ENCODE measurements around the gene SDK1. TPM values are rescaled to one million over a fixed set of nuclear protein-coding genes. Genes with fewer than 3 reads are reported as not detected.

The SDK1 gene
- total RNA-seq, 1 donor from 2014 or later: 10.9 TPM

DNA sequence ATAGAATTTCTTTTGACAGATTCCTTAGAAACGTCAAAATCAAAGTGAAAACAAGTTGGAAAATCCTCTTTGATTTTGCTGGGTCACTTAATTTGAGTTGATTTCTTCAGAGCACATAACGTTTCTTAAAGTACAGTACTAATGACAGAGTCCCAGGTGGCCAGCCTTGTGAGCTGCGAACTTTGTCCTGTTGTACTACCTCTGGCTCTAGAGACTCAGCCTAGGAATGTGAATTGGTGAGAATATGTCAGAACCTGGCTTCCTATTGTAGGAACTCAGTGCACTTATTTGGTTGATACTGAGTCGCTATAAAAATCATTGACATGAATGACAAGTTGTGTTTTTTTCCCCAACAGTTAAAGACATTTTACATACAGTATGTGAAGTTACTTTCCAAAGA, 20.2 kb downstream of the SDK1 start:
- Mint-ChIP-seq H3K27ac (ENCODE audit: unreplicated experiment) (no peak overlapping the region), H3K9me3 (ENCODE audit: low read depth) (peaks cover 3% of the 10 kb centered on the region), H3K4me3 (ENCODE audit: unreplicated experiment) (no peak overlapping the region), H3K4me1 (ENCODE audit: low read depth) (no peaks in the 10 kb centered on the region), H3K27me3 (ENCODE audit: low read depth) (no peaks in the 10 kb centered on the region), H3K36me3 (ENCODE audit: low read depth) (no peaks in the 10 kb centered on the region)
- TF ChIP-seq, protein P1, sequence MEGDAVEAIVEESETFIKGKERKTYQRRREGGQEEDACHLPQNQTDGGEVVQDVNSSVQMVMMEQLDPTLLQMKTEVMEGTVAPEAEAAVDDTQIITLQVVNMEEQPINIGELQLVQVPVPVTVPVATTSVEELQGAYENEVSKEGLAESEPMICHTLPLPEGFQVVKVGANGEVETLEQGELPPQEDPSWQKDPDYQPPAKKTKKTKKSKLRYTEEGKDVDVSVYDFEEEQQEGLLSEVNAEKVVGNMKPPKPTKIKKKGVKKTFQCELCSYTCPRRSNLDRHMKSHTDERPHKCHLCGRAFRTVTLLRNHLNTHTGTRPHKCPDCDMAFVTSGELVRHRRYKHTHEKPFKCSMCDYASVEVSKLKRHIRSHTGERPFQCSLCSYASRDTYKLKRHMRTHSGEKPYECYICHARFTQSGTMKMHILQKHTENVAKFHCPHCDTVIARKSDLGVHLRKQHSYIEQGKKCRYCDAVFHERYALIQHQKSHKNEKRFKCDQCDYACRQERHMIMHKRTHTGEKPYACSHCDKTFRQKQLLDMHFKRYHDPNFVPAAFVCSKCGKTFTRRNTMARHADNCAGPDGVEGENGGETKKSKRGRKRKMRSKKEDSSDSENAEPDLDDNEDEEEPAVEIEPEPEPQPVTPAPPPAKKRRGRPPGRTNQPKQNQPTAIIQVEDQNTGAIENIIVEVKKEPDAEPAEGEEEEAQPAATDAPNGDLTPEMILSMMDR (IDR thresholded peaks at IDR 0.05): no peak
- no peak for DNase-seq (ENCODE audit: low spot score)

DNA sequence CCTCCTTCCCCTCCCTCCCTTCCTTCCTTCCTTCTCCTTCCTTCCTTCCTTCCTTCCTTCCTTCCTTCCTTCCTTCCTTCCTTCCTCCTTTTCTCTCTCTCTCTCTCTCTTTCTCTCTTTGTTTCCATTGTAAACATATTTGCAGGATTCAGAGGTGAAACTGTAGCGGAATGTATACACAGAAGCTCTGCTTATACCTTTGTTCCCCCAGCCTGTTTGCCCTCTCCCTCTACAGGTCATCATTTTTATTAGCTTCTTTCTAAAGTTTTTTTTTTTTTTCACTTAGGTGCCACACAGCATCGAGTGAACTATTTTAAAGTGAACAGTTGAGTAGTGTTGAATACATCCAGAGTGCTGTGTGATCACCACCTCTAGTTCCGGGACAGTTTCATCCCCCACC, 20.7 kb downstream of the SDK1 start:
- no peaks in the 10 kb centered on the region for H3K27me3 Mint-ChIP-seq (ENCODE audit: low read depth)
- no peak overlapping the region for H3K4me3 Mint-ChIP-seq (ENCODE audit: unreplicated experiment)
- TF ChIP-seq, protein P1 (IDR thresholded peaks at IDR 0.05): no peak
- no peak for DNase-seq (ENCODE audit: low spot score)
- peaks cover 3% of the 10 kb centered on the region for H3K9me3 Mint-ChIP-seq (ENCODE audit: low read depth)
- H3K36me3 Mint-ChIP-seq (ENCODE audit: low read depth): no peaks in the 10 kb centered on the region
- H3K4me1 Mint-ChIP-seq (ENCODE audit: low read depth): no peaks in the 10 kb centered on the region
- no peak overlapping the region for H3K27ac Mint-ChIP-seq (ENCODE audit: unreplicated experiment)

DNA sequence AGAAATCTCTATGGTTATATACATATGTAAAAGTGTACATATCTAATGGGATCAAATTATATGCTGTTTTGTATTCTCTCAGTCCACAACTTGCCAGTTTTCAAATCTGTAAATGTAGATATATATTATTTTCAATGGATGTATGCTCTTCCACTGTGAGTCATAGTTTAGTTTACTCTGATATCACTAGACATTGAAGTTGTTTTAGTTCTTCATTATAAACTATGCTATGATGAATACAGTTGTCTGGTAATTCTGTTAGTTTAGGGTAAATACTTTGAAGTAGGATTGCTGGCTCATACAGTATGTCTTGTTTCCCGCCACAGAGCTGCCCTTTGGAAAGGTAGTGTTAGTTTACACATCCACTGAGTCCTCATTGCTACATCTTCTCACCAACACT, 25.2 kb downstream of the SDK1 start:
- Mint-ChIP-seq H3K4me3 (ENCODE audit: unreplicated experiment) (no peak overlapping the region), H3K27ac (ENCODE audit: unreplicated experiment) (no peak overlapping the region), H3K4me1 (ENCODE audit: low read depth) (no peaks in the 10 kb centered on the region), H3K36me3 (ENCODE audit: low read depth) (no peaks in the 10 kb centered on the region), H3K9me3 (ENCODE audit: low read depth) (peaks cover 3% of the 10 kb centered on the region), H3K27me3 (ENCODE audit: low read depth) (no peaks in the 10 kb centered on the region)
- TF ChIP-seq, protein P1 (IDR thresholded peaks at IDR 0.05): no peak
- DNase-seq (ENCODE audit: low spot score): no peak

DNA sequence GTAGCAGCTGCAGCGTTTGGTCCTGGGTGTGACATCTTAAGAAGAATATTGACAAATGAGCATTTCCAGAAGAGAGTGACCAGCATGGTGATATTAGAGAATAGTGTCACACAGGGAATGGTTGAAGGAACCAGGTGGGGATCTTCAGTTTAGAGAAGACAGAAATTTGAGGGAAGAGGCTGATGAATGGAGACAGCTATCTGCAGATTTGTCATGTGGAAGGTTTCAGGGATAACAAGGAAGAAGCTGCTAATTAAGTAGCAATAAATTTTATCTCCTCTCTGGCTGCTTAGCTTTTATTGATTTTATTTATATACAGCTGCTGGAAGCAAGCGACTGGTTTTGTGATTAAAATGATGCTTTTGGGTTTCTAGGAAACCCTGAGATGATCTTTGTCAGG, 26.0 kb downstream of the SDK1 start:
- Mint-ChIP-seq H3K4me3 (ENCODE audit: unreplicated experiment) (no peak overlapping the region), H3K27ac (ENCODE audit: unreplicated experiment) (no peak overlapping the region), H3K4me1 (ENCODE audit: low read depth) (no peaks in the 10 kb centered on the region), H3K27me3 (ENCODE audit: low read depth) (no peaks in the 10 kb centered on the region), H3K36me3 (ENCODE audit: low read depth) (no peaks in the 10 kb centered on the region), H3K9me3 (ENCODE audit: low read depth) (peaks cover 3% of the 10 kb centered on the region)
- TF ChIP-seq, protein P1 (IDR thresholded peaks at IDR 0.05): no peak
- no peak for DNase-seq (ENCODE audit: low spot score)

DNA sequence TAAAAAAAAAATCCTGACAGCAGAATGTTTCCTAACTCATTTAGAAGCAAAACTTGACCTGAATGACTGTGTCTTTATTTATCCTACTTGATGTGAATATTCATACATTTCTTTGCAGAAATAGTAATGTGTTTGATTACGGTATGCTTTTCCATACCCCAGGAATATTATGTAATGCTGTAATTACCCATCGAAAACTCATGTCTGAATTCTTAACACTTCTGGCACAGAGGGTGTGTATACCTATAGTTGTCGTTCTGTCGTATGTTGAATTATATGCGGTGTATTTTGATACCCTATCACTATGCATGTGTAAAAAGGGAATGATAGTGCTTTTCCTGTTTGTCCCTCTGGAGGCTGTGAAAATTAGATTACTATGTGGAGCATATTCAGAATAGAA, 26.6 kb downstream of the SDK1 start:
- no peaks in the 10 kb centered on the region for H3K36me3 Mint-ChIP-seq (ENCODE audit: low read depth)

More for the DNA sequence above, 26.6 kb downstream of the SDK1 start:
- TF ChIP-seq, protein P1 (IDR thresholded peaks at IDR 0.05): no peak
- peaks cover 3% of the 10 kb centered on the region for H3K9me3 Mint-ChIP-seq (ENCODE audit: low read depth)
- no peak for DNase-seq (ENCODE audit: low spot score)
- no peaks in the 10 kb centered on the region for H3K4me1 Mint-ChIP-seq (ENCODE audit: low read depth)
- no peak overlapping the region for H3K4me3 Mint-ChIP-seq (ENCODE audit: unreplicated experiment)
- H3K27me3 Mint-ChIP-seq (ENCODE audit: low read depth): no peaks in the 10 kb centered on the region
- H3K27ac Mint-ChIP-seq (ENCODE audit: unreplicated experiment): no peak overlapping the region

All from chondrocyte (in vitro differentiated cells).